H1 (cell line): ENCODE results near the gene ASB6. TPM values are rescaled to one million over a fixed set of nuclear protein-coding genes. Genes with fewer than 3 reads are reported as not detected.
A peak's percentile ranks its signal among the peaks of the same experiment; 100 is the strongest.

Experiments
- CTCF ChIA-PET: fragments of 300-600 bp; sonication (Branson Sonifier 250); formaldehyde crosslinking; loops from one replicate; lab custom pipeline; 2021; ENCODE audit not compliant: partially characterized antibody; lab: Charles Lee
- POLR2A ChIA-PET: fragments of 300-600 bp; sonication (Branson Sonifier 250); formaldehyde crosslinking; loops from one replicate; lab custom pipeline; 2021; ENCODE audit warnings: inconsistent platforms; ENCODE audit not compliant: partially characterized antibody; lab: Charles Lee
- DNase-seq, 2 experiments: peaks; one replicate each; pipeline versions ENCODE4 v3.0.0 to v3.0.0-alpha.2; 2010 to 2022; ENCODE audit warnings: low spot score in 2 of 2, low read depth in 1 of 2, mixed read lengths in 1 of 2
- FAIRE-seq: peaks from 2 replicates; lab custom pipeline; 2011; peaks lifted over from hg19 to GRCh38; lab: Jason Lieb, UNC
- H2AFZ ChIP-seq: 2 replicates; pipeline ENCODE4 v1.8.1; 2012; ENCODE audit warnings: low read length, inconsistent platforms
- H2AK5ac ChIP-seq: 2 replicates; pipeline ENCODE4 v1.6.1; 2013; ENCODE audit warnings: low read depth, low read length
- H2BK120ac ChIP-seq: replicated peaks from 2 replicates; pipeline ENCODE3; 2013; ENCODE audit warnings: low read depth, low read length, inconsistent platforms
- H2BK12ac ChIP-seq: 2 replicates; pipeline ENCODE4 v1.6.1; 2013; ENCODE audit warnings: low read depth, low read length
- H2BK15ac ChIP-seq: 2 replicates; pipeline ENCODE4 v1.6.1; 2013; ENCODE audit warnings: low read length
- H2BK20ac ChIP-seq: 2 replicates; pipeline ENCODE4 v1.6.1; 2013; ENCODE audit warnings: low read length
- H2BK5ac ChIP-seq: 2 replicates; pipeline ENCODE4 v1.6.1; 2013; ENCODE audit warnings: low read depth, low read length
- H3K14ac ChIP-seq: 2 replicates; pipeline ENCODE4 v1.6.1; 2013; ENCODE audit warnings: inconsistent platforms; ENCODE audit not compliant: insufficient read length
- H3K18ac ChIP-seq: 2 replicates; pipeline ENCODE4 v1.6.1; 2013; ENCODE audit warnings: low read length; ENCODE audit errors: extremely low read depth
- H3K23ac ChIP-seq: 2 replicates; pipeline ENCODE4 v1.6.1; 2013; ENCODE audit warnings: inconsistent platforms; ENCODE audit not compliant: insufficient read length
- H3K23me2 ChIP-seq: 2 replicates; pipeline ENCODE4 v1.6.1; 2013; ENCODE audit warnings: low read depth, low read length
- H3K27ac ChIP-seq: 2 replicates; pipeline ENCODE4 v1.6.1; 2011; ENCODE audit warnings: low read depth, low read length, inconsistent platforms
- H3K27me3 ChIP-seq, 4 experiments: replicated peaks in 1 of 4; 1 replicate in 1 of 4; 2 replicates in 3 of 4; pipeline versions ENCODE4 v1.6.1 to v1.8.1; 2011 to 2013; ENCODE audit warnings: low read length in 3 of 4, mild to moderate bottlenecking in 3 of 4, inconsistent platforms in 2 of 4, mixed read lengths in 2 of 4, moderate library complexity in 1 of 4; ENCODE audit not compliant: control insufficient read depth in 3 of 4, insufficient read depth in 3 of 4; ENCODE audit errors: extremely low read depth in 1 of 4
- H3K36me3 ChIP-seq, 4 experiments: 2 replicates each; pipeline versions ENCODE4 v1.6.1 to v1.8.1; 2011 to 2013; ENCODE audit warnings: mild to moderate bottlenecking in 4 of 4, low read length in 3 of 4, moderate library complexity in 2 of 4, control low read depth in 1 of 4, inconsistent platforms in 1 of 4; ENCODE audit not compliant: insufficient read depth in 4 of 4, control insufficient read depth in 2 of 4
- H3K4ac ChIP-seq: replicated peaks from 2 replicates; pipeline ENCODE3; 2013; ENCODE audit warnings: low read length, low read depth, mixed read lengths, inconsistent platforms; ENCODE audit not compliant: insufficient read length
- H3K4me1 ChIP-seq, 4 experiments: replicated peaks in 1 of 4; 1 replicate in 1 of 4; 2 replicates in 3 of 4; pipeline versions ENCODE4 v1.6.1 to v1.8.1; 2011 to 2013; ENCODE audit warnings: low read length in 3 of 4, inconsistent platforms in 2 of 4, mixed read lengths in 1 of 4; ENCODE audit not compliant: insufficient read depth in 4 of 4, control insufficient read depth in 3 of 4
- H3K4me2 ChIP-seq, 2 experiments: 2 replicates each; pipeline versions ENCODE4 v1.6.1 to v1.8.1; 2011 to 2013; ENCODE audit warnings: low read depth in 2 of 2, low read length in 2 of 2, control low read depth in 1 of 2, inconsistent platforms in 1 of 2, mild to moderate bottlenecking in 1 of 2; ENCODE audit not compliant: insufficient read depth in 1 of 2
- H3K4me3 ChIP-seq, 4 experiments: fragments of 200-600, 300-600 bp in 1 of 4; sonication (generic), shearing (Covaris generic), sonication (Bioruptor Twin) in 1 of 4; 2 replicates each; pipeline versions ENCODE4 v1.5.1 to v1.8.1; 2011 to 2016; ENCODE audit warnings: low read length in 4 of 4, low read depth in 3 of 4, control low read depth in 2 of 4, inconsistent platforms in 2 of 4, mild to moderate bottlenecking in 2 of 4, mixed read lengths in 1 of 4, moderate library complexity in 1 of 4; ENCODE audit not compliant: insufficient read depth in 2 of 4; ENCODE audit errors: extremely low read depth in 1 of 4
- H3K56ac ChIP-seq: replicated peaks from 2 replicates; pipeline ENCODE3; 2013; ENCODE audit warnings: low read depth, mild to moderate bottlenecking, mixed read lengths, low read length, inconsistent platforms; ENCODE audit not compliant: insufficient read length
- H3K79me1 ChIP-seq: 2 replicates; pipeline ENCODE4 v1.6.1; 2013; ENCODE audit warnings: low read depth, low read length, control low read depth
- H3K79me2 ChIP-seq, 2 experiments: 2 replicates each; pipeline versions ENCODE4 v1.6.1 to v1.8.1; 2012 to 2013; ENCODE audit warnings: low read length in 2 of 2, mild to moderate bottlenecking in 2 of 2, inconsistent platforms in 1 of 2; ENCODE audit not compliant: insufficient read depth in 2 of 2, control insufficient read depth in 1 of 2
- H3K9ac ChIP-seq, 4 experiments: replicated peaks in 1 of 4; 1 replicate in 1 of 4; 2 replicates in 3 of 4; pipeline versions ENCODE4 v1.6.1 to v1.8.1; 2011 to 2013; ENCODE audit warnings: low read depth in 3 of 4, low read length in 3 of 4, control low read depth in 2 of 4, mild to moderate bottlenecking in 2 of 4, moderate library complexity in 2 of 4, inconsistent platforms in 1 of 4; ENCODE audit errors: extremely low read depth in 1 of 4
- H3K9me3 ChIP-seq, 2 experiments: 2 replicates each; pipeline versions ENCODE4 v1.6.1 to v1.8.1; 2012 to 2013; ENCODE audit warnings: mild to moderate bottlenecking in 2 of 2, moderate library complexity in 2 of 2, control low read depth in 1 of 2, inconsistent platforms in 1 of 2, low read depth in 1 of 2, low read length in 1 of 2, mixed read lengths in 1 of 2; ENCODE audit not compliant: insufficient read depth in 2 of 2
- H4K20me1 ChIP-seq, 2 experiments: replicated peaks in 1 of 2; 2 replicates each; pipeline versions ENCODE3 to v1.8.1; 2011 to 2013; ENCODE audit warnings: inconsistent platforms in 2 of 2, low read length in 2 of 2, mild to moderate bottlenecking in 1 of 2; ENCODE audit not compliant: insufficient read depth in 2 of 2, control insufficient read depth in 1 of 2
- H4K5ac ChIP-seq: 2 replicates; pipeline ENCODE4 v1.6.1; 2013; ENCODE audit warnings: low read length, low read depth, mixed read lengths, inconsistent platforms; ENCODE audit not compliant: insufficient read length
- H4K8ac ChIP-seq: 2 replicates; pipeline ENCODE4 v1.8.0; 2013; ENCODE audit warnings: mild to moderate bottlenecking, moderate library complexity, low read length, inconsistent platforms; ENCODE audit not compliant: insufficient read depth; ENCODE audit errors: extremely low read depth
- H4K91ac ChIP-seq: replicated peaks from 2 replicates; pipeline ENCODE3; 2013; ENCODE audit warnings: low read length, mixed read lengths, inconsistent platforms; ENCODE audit not compliant: insufficient read length
- GABPA ChIP-seq: IDR thresholded peaks from 2 replicates; pipeline ENCODE4 v1.6.1; 2011; ENCODE audit warnings: mild to moderate bottlenecking, low read length, moderate library complexity, borderline replicate concordance; ENCODE audit not compliant: insufficient read depth
- WGBS, 2 experiments: shearing (Covaris generic) in 1 of 2; methylation state at CpG; one replicate each; pipeline versions ENCODE4 v1.1.6 to v1.1.7; 2013 to 2015; ENCODE audit warnings: low lambda C conversion rate in 2 of 2, mixed read lengths in 2 of 2, inconsistent platforms in 1 of 2, low coverage in 1 of 2, missing lambda C conversion rate in 1 of 2; ENCODE audit not compliant: insufficient replicate concordance in 2 of 2, insufficient coverage in 1 of 2, insufficient read length in 1 of 2; ENCODE audit errors: extremely low coverage in 1 of 2, missing lambda C conversion rate in 1 of 2; 5-methylcytosine and 5-hydroxymethylcytosine counted together
- polyA plus RNA-seq, 7 experiments: library from polyadenylated mRNA; depleted of rRNA in 3 of 7; stranded (reverse) in 5 of 7; unstranded in 2 of 7; fragments of >200 nt in 5 of 7; fragments of 200-250 nt in 2 of 7; gene quantifications; 1 replicate in 5 of 7; 2 replicates in 1 of 7; 4 replicates in 1 of 7; pipeline versions ENCODE4 v1.2.1 to v1.2.3, GENCODE V29; 2011 to 2013; ENCODE audit warnings: missing spikeins in 2 of 7, mixed read lengths in 2 of 7
- total RNA-seq: library from RNA; stranded (reverse); fragmentation: NEBNext Ultra II Directional; extraction: Animal tissue kit (Norgen Biotek cat#: 25700); gene quantifications from 2 replicates; pipeline ENCODE4 v1.2.1, GENCODE V29; 2021

The ASB6 gene
- total and polyA plus RNA-seq, 2 of the 8 experiments (the other 6 are each of a cell fraction or from before 2014, with no cell fraction given): 14.0 to 17.3 TPM

- Histone ChIP-seq H3K9ac (no peak overlapping the region), H3K27me3 (peaks cover 0 to 24% (median 16%) of the 10 kb centered on the region in 4 experiments; a peak in 6 of 7 replicates), H3K14ac (no peak overlapping the region), H3K23ac (no peak overlapping the region), H2BK5ac (no peak overlapping the region), H3K27ac (no peak overlapping the region), H3K36me3 (no peaks in the 10 kb centered on the region), H4K20me1 (no peaks in the 10 kb centered on the region), H2BK12ac (no peak overlapping the region; the same call in 1 of the 2 replicates), H2AK5ac (no peak overlapping the region), H3K56ac (no peak overlapping the region), H3K4me1 (peaks cover 0 to 26% (median 16%) of the 10 kb centered on the region in 4 experiments; a peak in 6 of 7 replicates), H4K91ac (peak overlapping the region; percentile 44), H3K9me3 (no peaks in the 10 kb centered on the region), H3K4ac (no peak overlapping the region), H2AFZ (no peak overlapping the region), H3K4me2 (no peak overlapping the region), H2BK15ac (peak overlapping the region; percentile 95), H3K18ac (no peak overlapping the region), H3K79me2 (no peaks in the 10 kb centered on the region), H4K5ac (no peak overlapping the region), H2BK120ac (no peak overlapping the region), H4K8ac (no peak overlapping the region), H2BK20ac (no peak overlapping the region), H3K4me3 (no peak overlapping the region), H3K23me2 (peaks cover 11% of the 10 kb centered on the region; the same call in 1 of the 2 replicates), H3K79me1 (no peaks in the 10 kb centered on the region)
- DNase-seq (no peak), FAIRE-seq (no peak)
- ChIA-PET POLR2A (no interaction called here), CTCF (interaction anchor here (1.5 to 2.0 kb wide), 2 partner anchors 11 to 41 kb away, joined by 5 read pairs; no protein-coding TSS in a partner anchor)
- WGBS, 2 experiments: 87% methylated on average over 7 of the region's 7 CpGs; no CpG with 5 or more reads in 1 of the 2 experiments
- TF ChIP-seq GABPA: no peak
These were observed 47.3 kb downstream of the ASB6 start for GRCh38 chr9:129594632-129595031.
